Measurements from ENCODE around the gene MPPED1.

- TF ChIP-seq EZH2 (IDR thresholded peaks at IDR 0.05; ENCODE audit: borderline replicate concordance, low read depth, low read length, poor library complexity, severe bottlenecking) (no peak), CTCF (conservative IDR thresholded peaks at IDR 0.05; ENCODE audit: low read depth, low read length) (no peak)
Observed at GRCh38 chr22:43401661-43402060, 10.2 kb upstream of the MPPED1 start.

All from A673 (cell line).